Loucy (cell line): ENCODE measurements around the gene BCL2L12.

ENCODE experiments used
- H2AFZ ChIP-seq: fragments of 200-600 bp; sonication (generic); 2 replicates; pipeline ENCODE4 v1.6.0; 2016; ENCODE audit warnings: antibody characterized with exemption, mild to moderate bottlenecking, low read length, moderate library complexity
- H3F3A ChIP-seq: fragments of 200-600 bp; 2 replicates; pipeline ENCODE4 v1.6.0; 2016; ENCODE audit warnings: antibody characterized with exemption, low read depth, mild to moderate bottlenecking
- H3K27me3 ChIP-seq: fragments of 200-600 bp; sonication (generic); 2 replicates; pipeline ENCODE4 v1.6.1; 2014; ENCODE audit warnings: low read length, mild to moderate bottlenecking; ENCODE audit not compliant: insufficient read depth, poor library complexity, severe bottlenecking
- H3K36me3 ChIP-seq: fragments of 200-600 bp; sonication (generic); 2 replicates; pipeline ENCODE4 v1.6.1; 2016; ENCODE audit warnings: low read length; ENCODE audit not compliant: insufficient read depth
- H3K4me1 ChIP-seq: fragments of 200-600 bp; sonication (generic); 2 replicates; pipeline ENCODE4 v1.5.1; 2014; ENCODE audit warnings: low read length, mild to moderate bottlenecking; ENCODE audit not compliant: insufficient read depth, poor library complexity, severe bottlenecking
- H3K4me2 ChIP-seq: fragments of 200-600 bp; sonication (generic); 2 replicates; pipeline ENCODE4 v1.6.0; 2014; ENCODE audit warnings: antibody characterized with exemption, low read length, low read depth, mild to moderate bottlenecking; ENCODE audit not compliant: poor library complexity, severe bottlenecking
- H3K4me3 ChIP-seq: fragments of 200-600 bp; sonication (generic); 2 replicates; pipeline ENCODE4 v1.5.1; 2014; ENCODE audit warnings: low read length, mild to moderate bottlenecking, mixed read lengths; ENCODE audit not compliant: poor library complexity, severe bottlenecking
- H3K79me2 ChIP-seq: fragments of 200-600 bp; sonication (generic); 2 replicates; pipeline ENCODE4 v1.6.1; 2014; ENCODE audit warnings: low read length; ENCODE audit not compliant: insufficient read depth
- H3K9ac ChIP-seq: fragments of 200-600 bp; sonication (generic); 2 replicates; pipeline ENCODE4 v1.6.0; 2014; ENCODE audit warnings: mild to moderate bottlenecking, low read depth, low read length, moderate library complexity; ENCODE audit not compliant: poor library complexity, severe bottlenecking
- H3K9me2 ChIP-seq: fragments of 200-600 bp; sonication (generic); replicated peaks from 2 replicates; pipeline ENCODE4 v1.6.1; 2016; ENCODE audit warnings: low read depth, low read length, mixed read lengths
- H3K9me3 ChIP-seq: fragments of 200-600 bp; sonication (generic); 2 replicates; pipeline ENCODE4 v1.6.1; 2014; ENCODE audit warnings: mild to moderate bottlenecking, antibody characterized with exemption, low read length, low read depth; ENCODE audit not compliant: insufficient read depth
- H4K20me1 ChIP-seq: fragments of 200-600 bp; sonication (generic); 2 replicates; pipeline ENCODE4 v1.6.0; 2014; ENCODE audit warnings: antibody characterized with exemption, low read length, mild to moderate bottlenecking; ENCODE audit not compliant: insufficient read depth, poor library complexity, severe bottlenecking
- CTCF ChIP-seq: fragments of 200-600 bp; sonication (generic); conservative IDR thresholded peaks from 2 replicates; pipeline ENCODE4 v1.5.1; 2014; ENCODE audit warnings: mild to moderate bottlenecking, antibody characterized with exemption, low read length
- EZH2phosphoT487 ChIP-seq: fragments of 200-600 bp; IDR thresholded peaks from 2 replicates; pipeline ENCODE4 v1.6.1; 2018; ENCODE audit warnings: antibody characterized with exemption, mild to moderate bottlenecking, moderate library complexity, borderline replicate concordance

BCL2L12 gene

GRCh38 chr19:49660338-49660961, 5.3 kb upstream of the BCL2L12 start:
- H3F3A ChIP-seq = no peaks in the 10 kb centered on the region
- no peaks in the 10 kb centered on the region for H3K9me2 ChIP-seq
- no peak overlapping the region for H2AFZ ChIP-seq
- H3K9me3 ChIP-seq = no peaks in the 10 kb centered on the region
- H3K4me2 ChIP-seq = no peak overlapping the region
- no peaks in the 10 kb centered on the region for H3K27me3 ChIP-seq
- peaks cover 17% of the 10 kb centered on the region for H4K20me1 ChIP-seq
- peaks cover 5% of the 10 kb centered on the region for H3K4me1 ChIP-seq
- no peak overlapping the region for H3K4me3 ChIP-seq
- H3K79me2 ChIP-seq = peaks cover 29% of the 10 kb centered on the region
- no peak for TF ChIP-seq EZH2phosphoT487
- TF ChIP-seq CTCF = no peak
- H3K36me3 ChIP-seq = peaks cover 46% of the 10 kb centered on the region; the same call in 1 of the 2 replicates
- no peak overlapping the region for H3K9ac ChIP-seq

- Histone ChIP-seq H3K9ac (no peak overlapping the region), H3F3A (no peaks in the 10 kb centered on the region), H3K4me1 (peaks cover 14% of the 10 kb centered on the region), H4K20me1 (peaks cover 17% of the 10 kb centered on the region), H3K4me2 (no peak overlapping the region), H2AFZ (no peak overlapping the region), H3K9me2 (no peaks in the 10 kb centered on the region), H3K9me3 (no peaks in the 10 kb centered on the region), H3K4me3 (no peak overlapping the region), H3K27me3 (no peaks in the 10 kb centered on the region), H3K36me3 (peaks cover 37% of the 10 kb centered on the region; the same call in 1 of the 2 replicates), H3K79me2 (peaks cover 41% of the 10 kb centered on the region)
- TF ChIP-seq CTCF (no peak), EZH2phosphoT487 (no peak)
These were observed 3.7 kb upstream of the BCL2L12 start for GRCh38 chr19:49662011-49662410.

- H3K9me3 ChIP-seq = no peaks in the 10 kb centered on the region
- peak overlapping the region; percentile 93 for H3K4me2 ChIP-seq
- no peaks in the 10 kb centered on the region for H3F3A ChIP-seq
- peaks cover 34% of the 10 kb centered on the region; the same call in 1 of the 2 replicates for H3K36me3 ChIP-seq
- no peaks in the 10 kb centered on the region for H3K27me3 ChIP-seq
- H3K9me2 ChIP-seq = no peaks in the 10 kb centered on the region
- H3K79me2 ChIP-seq = peaks cover 42% of the 10 kb centered on the region
- TF ChIP-seq CTCF = no peak
- TF ChIP-seq EZH2phosphoT487 = no peak
- peaks cover 21% of the 10 kb centered on the region for H3K4me1 ChIP-seq
- H3K4me3 ChIP-seq = peak overlapping the region; percentile 97
- H4K20me1 ChIP-seq = peaks cover 17% of the 10 kb centered on the region
- H3K9ac ChIP-seq = no peak overlapping the region
- H2AFZ ChIP-seq = no peak overlapping the region
These were observed 2.5 kb upstream of the BCL2L12 start for GRCh38 chr19:49663224-49663623.
